GM23248 (cell line): ENCODE results near the gene ZNF878. TPM values are rescaled to one million over a fixed set of nuclear protein-coding genes. Genes with fewer than 3 reads are reported as not detected.

Experiments
- DNase-seq: peaks from one replicate; pipeline ENCODE4 v3.0.0-alpha.2; 2015
- H2AFZ ChIP-seq: fragments of 200-600 bp; sonication (generic); 2 replicates; pipeline ENCODE4 v1.6.1; 2016; ENCODE audit warnings: antibody characterized with exemption
- H3F3A ChIP-seq: fragments of 200-600 bp; sonication (generic); 2 replicates; pipeline ENCODE4 v1.6.1; 2016; ENCODE audit warnings: mild to moderate bottlenecking, antibody characterized with exemption, mixed run types; ENCODE audit not compliant: insufficient read depth
- H3K27ac ChIP-seq: fragments of 200-600 bp; sonication (generic); 2 replicates; pipeline ENCODE4 v1.5.1; 2016; ENCODE audit warnings: mild to moderate bottlenecking
- H3K27me3 ChIP-seq: fragments of 200-600 bp; sonication (generic); replicated peaks from 2 replicates; pipeline ENCODE4 v1.6.1; 2016; ENCODE audit warnings: mild to moderate bottlenecking; ENCODE audit not compliant: insufficient read depth
- H3K36me3 ChIP-seq: fragments of 200-600 bp; sonication (generic); 2 replicates; pipeline ENCODE4 v1.6.1; 2016; ENCODE audit warnings: low read depth, mild to moderate bottlenecking
- H3K4me1 ChIP-seq: fragments of 200-600 bp; sonication (generic); 2 replicates; pipeline ENCODE4 v1.6.1; 2016; ENCODE audit warnings: mild to moderate bottlenecking; ENCODE audit not compliant: insufficient read depth
- H3K4me2 ChIP-seq: fragments of 200-600 bp; sonication (generic); one replicate; pipeline ENCODE4 v1.6.1; 2016; ENCODE audit warnings: mild to moderate bottlenecking; ENCODE audit not compliant: unreplicated experiment
- H3K4me3 ChIP-seq: fragments of 200-600 bp; sonication (generic); 2 replicates; pipeline ENCODE4 v1.5.1; 2016; ENCODE audit warnings: mild to moderate bottlenecking
- H3K79me2 ChIP-seq: fragments of 200-600 bp; sonication (generic); 2 replicates; pipeline ENCODE4 v1.6.1; 2016; ENCODE audit warnings: mild to moderate bottlenecking; ENCODE audit not compliant: insufficient read depth
- H3K9ac ChIP-seq: fragments of 200-600 bp; sonication (generic); 2 replicates; pipeline ENCODE4 v1.6.1; 2016; ENCODE audit warnings: mild to moderate bottlenecking
- H3K9me2 ChIP-seq: fragments of 200-600 bp; sonication (generic); 2 replicates; pipeline ENCODE4 v1.6.1; 2016; ENCODE audit warnings: mixed run types, mild to moderate bottlenecking, moderate library complexity; ENCODE audit not compliant: insufficient read depth
- H3K9me3 ChIP-seq: fragments of 200-600 bp; sonication (generic); one replicate; pipeline ENCODE4 v1.6.1; 2017; ENCODE audit warnings: low read depth
- H4K20me1 ChIP-seq: fragments of 200-600 bp; sonication (generic); 2 replicates; pipeline ENCODE4 v1.6.0; 2016; ENCODE audit not compliant: insufficient read depth
- EZH2 ChIP-seq: fragments of 200-600 bp; sonication (generic); IDR thresholded peaks from 2 replicates; pipeline ENCODE4 v1.6.1; 2018; ENCODE audit warnings: antibody characterized with exemption, mild to moderate bottlenecking; ENCODE audit not compliant: insufficient read depth, poor library complexity, severe bottlenecking
- EZH2phosphoT487 ChIP-seq: fragments of 200-600 bp; sonication (generic); IDR thresholded peaks from 2 replicates; pipeline ENCODE4 v1.6.1; 2018; ENCODE audit warnings: antibody characterized with exemption, moderate library complexity, mild to moderate bottlenecking, low read depth; ENCODE audit not compliant: insufficient read depth
- WGBS, 2 experiments: methylation state at CpG; one replicate each; pipeline ENCODE4 v1.1.6; 2015 to 2017; ENCODE audit warnings: low lambda C conversion rate in 2 of 2, low coverage in 1 of 2; ENCODE audit errors: missing lambda C conversion rate in 2 of 2; 5-methylcytosine and 5-hydroxymethylcytosine counted together
- in situ Hi-C: fragments of 300-500 bp; cut with MboI; formaldehyde crosslinking; loops from 2 replicates; pipeline ENCODE4 v1.15.0; 2020
- polyA plus RNA-seq: library from polyadenylated mRNA; unstranded; fragments of >200 nt; fragmentation: Nextera tagmentation; extraction: Ambion mirVana; gene quantifications from 2 replicates; pipeline ENCODE4 v1.2.1, GENCODE V29; 2016
- total RNA-seq: library from RNA; depleted of rRNA; stranded (reverse); fragments of >200 nt; shearing (Covaris generic); gene quantifications from 2 replicates; pipeline ENCODE4 v1.2.3, GENCODE V29; 2014

Gene ZNF878
- total and polyA plus RNA-seq, 2 experiments from 2014 or later, result 0.18 TPM; not detected in 1

GRCh38 chr19:12035220-12036172 is 17.3 kb downstream of the ZNF878 start, which contains the start of gene ZNF433:
Gene ZNF433, minus strand, starts transcription at chr19:12035679. Its CDS starts 140 bp downstream, at chr19:12035539.
- Histone ChIP-seq H2AFZ (peak within 1 kb of the TSS; percentile 94), H3K9ac (peak within 1 kb of the TSS; percentile 94), H3K4me3 (peak within 1 kb of the TSS; percentile 81), H3K27ac (peak within 1 kb of the TSS; percentile 77), H3K36me3 (no peaks in the 10 kb centered on the region), H3F3A (no peaks in the 10 kb centered on the region), H3K4me2 (peak within 1 kb of the TSS; percentile 93), H3K9me2 (no peaks in the 10 kb centered on the region), H3K27me3 (no peaks in the 10 kb centered on the region), H3K4me1 (no peaks in the 10 kb centered on the region), H4K20me1 (no peaks in the 10 kb centered on the region), H3K9me3 (no peaks in the 10 kb centered on the region), H3K79me2 (peaks cover 27% of the 10 kb centered on the region)
- in situ Hi-C loops, result no loop called here
- peak; percentile 98 for DNase-seq
- no peak for TF ChIP-seq EZH2phosphoT487
- TF ChIP-seq EZH2, result no peak
- 2% methylated on average over 57 to 66 of the region's 68 CpGs for WGBS, 2 experiments

GRCh38 chr19:12034620-12035019 is 18.1 kb downstream of the ZNF878 start:
- Histone ChIP-seq H3K36me3 (no peaks in the 10 kb centered on the region), H3F3A (no peaks in the 10 kb centered on the region), H3K27ac (peak overlapping the region; percentile 77; the same call in 1 of the 2 replicates), H3K4me3 (peak overlapping the region; percentile 81), H4K20me1 (no peaks in the 10 kb centered on the region), H3K4me1 (no peaks in the 10 kb centered on the region), H3K9me3 (no peaks in the 10 kb centered on the region), H3K4me2 (peak overlapping the region; percentile 93), H3K79me2 (peaks cover 27% of the 10 kb centered on the region), H3K27me3 (no peaks in the 10 kb centered on the region), H3K9ac (peak overlapping the region; percentile 94), H3K9me2 (no peaks in the 10 kb centered on the region), H2AFZ (peak overlapping the region; percentile 94)
- peak; percentile 46 for DNase-seq
- 26% methylated on average over 8 of the region's 8 CpGs for WGBS, 2 experiments
- in situ Hi-C loops, result no loop called here
- TF ChIP-seq EZH2phosphoT487 (no peak), EZH2 (no peak)

- Histone ChIP-seq H3K4me2 (peak overlapping the region; percentile 93), H2AFZ (peak overlapping the region; percentile 94), H3K27me3 (no peaks in the 10 kb centered on the region), H3K4me3 (peak overlapping the region; percentile 81), H3K27ac (no peak overlapping the region), H3K9me2 (no peaks in the 10 kb centered on the region), H3K36me3 (no peaks in the 10 kb centered on the region), H4K20me1 (no peaks in the 10 kb centered on the region), H3K4me1 (no peaks in the 10 kb centered on the region), H3K9ac (peak overlapping the region; percentile 94), H3K9me3 (no peaks in the 10 kb centered on the region), H3K79me2 (peaks cover 27% of the 10 kb centered on the region), H3F3A (no peaks in the 10 kb centered on the region)
- no peak for TF ChIP-seq EZH2
- no peak for TF ChIP-seq EZH2phosphoT487
- in situ Hi-C loops, result no loop called here
- DNase-seq, result peak; percentile 19
- 45 to 51% methylated on average over 2 of the region's 2 CpGs for WGBS, 2 experiments
These were observed 18.6 kb downstream of the ZNF878 start for GRCh38 chr19:12034198-12034597.

DNA sequence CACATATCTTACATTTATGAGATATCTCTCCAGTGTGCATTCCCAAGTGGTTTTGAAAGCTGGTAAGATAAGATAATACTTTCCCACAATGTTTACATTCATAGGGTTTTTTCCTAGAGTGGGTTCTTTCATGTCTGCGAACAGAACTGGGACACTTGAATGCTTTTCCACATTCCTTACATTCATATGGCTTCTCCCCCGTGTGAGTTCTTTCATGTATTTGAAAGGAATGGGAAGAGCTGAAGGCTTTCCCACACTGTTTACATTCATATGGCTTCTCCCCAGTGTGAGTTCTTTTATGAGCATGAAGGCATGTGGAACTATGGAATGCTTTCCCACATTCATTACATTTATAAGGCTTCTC is 37.0 kb downstream of the ZNF878 start:
- H3K9me3 ChIP-seq, result peaks cover 9% of the 10 kb centered on the region
- no peak overlapping the region for H3K4me3 ChIP-seq
- no peaks in the 10 kb centered on the region for H3F3A ChIP-seq
- 90 to 96% methylated on average over 2 of the region's 2 CpGs for WGBS, 2 experiments
- no peak overlapping the region for H2AFZ ChIP-seq
- H3K36me3 ChIP-seq, result peaks cover 47% of the 10 kb centered on the region
- H3K27me3 ChIP-seq, result no peaks in the 10 kb centered on the region
- no peak for DNase-seq
- no peak for TF ChIP-seq EZH2phosphoT487
- TF ChIP-seq EZH2, result no peak
- no peak overlapping the region for H3K27ac ChIP-seq
- no peak overlapping the region for H3K4me2 ChIP-seq
- H4K20me1 ChIP-seq, result no peaks in the 10 kb centered on the region
- H3K9me2 ChIP-seq, result no peaks in the 10 kb centered on the region
- H3K79me2 ChIP-seq, result peaks cover 21% of the 10 kb centered on the region; the same call in 1 of the 2 replicates
- H3K9ac ChIP-seq, result no peak overlapping the region
- in situ Hi-C loops, result no loop called here
- no peaks in the 10 kb centered on the region for H3K4me1 ChIP-seq
